Measurements from ENCODE around the gene HORMAD1. TPM values are rescaled to one million over a fixed set of nuclear protein-coding genes. Genes with fewer than 3 reads are reported as not detected.
"Not testable (repeated sequence)": the region's sequence is repeated elsewhere in the genome, so short reads cannot be mapped to it uniquely, and the experiment has no call there.

HORMAD1 gene
- total RNA-seq, 1 experiment from 2014 or later: not detected

- ChIA-PET POLR2A (ENCODE audit: unreplicated experiment) (interaction anchor here (0.6 kb wide), 1 partner anchor 99 kb away, joined by 4 read pairs; no protein-coding TSS in a partner anchor), CTCF (no interaction called here)
- no peaks in the 10 kb centered on the region for H3K4me1 ChIP-seq (replicated peaks; ENCODE audit: insufficient read depth)
- no peak overlapping the region for H2AFZ ChIP-seq
- BruUV-seq (replicated peaks): TSS peak; percentile 6
- no peak overlapping the region for H3K4me3 ChIP-seq
- no peak overlapping the region for H3K4me2 ChIP-seq
- H3K9me2 ChIP-seq (ENCODE audit: insufficient read depth): no peaks in the 10 kb centered on the region
- no peaks in the 10 kb centered on the region for H3K9me3 ChIP-seq (ENCODE audit: insufficient read depth, low read depth)
- H3K79me2 ChIP-seq (ENCODE audit: low read depth): no peaks in the 10 kb centered on the region
- intact Hi-C loops (cut with micrococcal nuclease; ENCODE audit: unreplicated experiment): no loop called here
- no peak for DNase-seq
- H3K27ac ChIP-seq: no peak overlapping the region
- H4K20me1 ChIP-seq (ENCODE audit: insufficient read depth): no peaks in the 10 kb centered on the region
- H3K27me3 ChIP-seq (ENCODE audit: insufficient read depth, low read depth): no peaks in the 10 kb centered on the region
- peaks cover 36% of the 10 kb centered on the region for H3K36me3 ChIP-seq (ENCODE audit: low read depth)
- peaks cover 12% of the 10 kb centered on the region; the same call in 1 of the 2 replicates for H3F3A ChIP-seq (ENCODE audit: insufficient read depth, low read depth)
- TF ChIP-seq EZH2 (IDR thresholded peaks at IDR 0.05; ENCODE audit: low read depth) (no peak), CTCF (conservative IDR thresholded peaks at IDR 0.05) (no peak)
These were observed 59.5 kb downstream of the HORMAD1 start for GRCh38 chr1:150661156-150661555.

- Histone ChIP-seq H2AFZ (no peak overlapping the region), H4K20me1 (ENCODE audit: insufficient read depth) (no peaks in the 10 kb centered on the region), H3K4me2 (no peak overlapping the region), H3K79me2 (ENCODE audit: low read depth) (no peaks in the 10 kb centered on the region), H3K27me3 (ENCODE audit: insufficient read depth, low read depth) (no peaks in the 10 kb centered on the region), H3K36me3 (ENCODE audit: low read depth) (peaks cover 39% of the 10 kb centered on the region), H3K9me3 (ENCODE audit: insufficient read depth, low read depth) (no peaks in the 10 kb centered on the region), H3K27ac (no peak overlapping the region), H3K9me2 (ENCODE audit: insufficient read depth) (no peaks in the 10 kb centered on the region), H3F3A (ENCODE audit: insufficient read depth, low read depth) (peaks cover 12% of the 10 kb centered on the region; the same call in 1 of the 2 replicates), H3K4me1 (replicated peaks; ENCODE audit: insufficient read depth) (no peaks in the 10 kb centered on the region), H3K4me3 (no peak overlapping the region)
- DNase-seq: no peak
- no TSS peak for BruUV-seq (replicated peaks)
- no peak for TF ChIP-seq EZH2 (IDR thresholded peaks at IDR 0.05; ENCODE audit: low read depth)
- no peak for TF ChIP-seq CTCF (conservative IDR thresholded peaks at IDR 0.05)
- ChIA-PET CTCF (no interaction called here), POLR2A (ENCODE audit: unreplicated experiment) (no interaction called here)
- intact Hi-C loops (cut with micrococcal nuclease; ENCODE audit: unreplicated experiment): no loop called here
These were observed 60.1 kb downstream of the HORMAD1 start for GRCh38 chr1:150660584-150660983.

- H3K27me3 ChIP-seq (ENCODE audit: insufficient read depth, low read depth); DNase-seq; H3K4me1 ChIP-seq (replicated peaks; ENCODE audit: insufficient read depth); intact Hi-C loops (cut with micrococcal nuclease; ENCODE audit: unreplicated experiment); H3K4me3 ChIP-seq; H3K27ac ChIP-seq; H4K20me1 ChIP-seq (ENCODE audit: insufficient read depth); H2AFZ ChIP-seq; H3K79me2 ChIP-seq (ENCODE audit: low read depth); POLR2A ChIA-PET (ENCODE audit: unreplicated experiment); BruUV-seq (replicated peaks); H3K9me3 ChIP-seq (ENCODE audit: insufficient read depth, low read depth); H3K9me2 ChIP-seq (ENCODE audit: insufficient read depth); CTCF ChIA-PET; H3K4me2 ChIP-seq: not testable (repeated sequence)
- Histone ChIP-seq H3F3A (ENCODE audit: insufficient read depth, low read depth) (0 out of 2 replicates have a peak, but pooled peaks cover 13% of the 10 kb centered on the region), H3K36me3 (ENCODE audit: low read depth) (peaks cover 34% of the 10 kb centered on the region)
These were observed 63.6 kb downstream of the HORMAD1 start for GRCh38 chr1:150657064-150657463.

- H3K27me3 ChIP-seq (ENCODE audit: insufficient read depth, low read depth); H3K9me3 ChIP-seq (ENCODE audit: insufficient read depth, low read depth); CTCF ChIA-PET; BruUV-seq (replicated peaks); H2AFZ ChIP-seq; intact Hi-C loops (cut with micrococcal nuclease; ENCODE audit: unreplicated experiment); H3K4me3 ChIP-seq; H3K4me2 ChIP-seq; H3K27ac ChIP-seq; DNase-seq; H3K9me2 ChIP-seq (ENCODE audit: insufficient read depth); H3K79me2 ChIP-seq (ENCODE audit: low read depth): not testable (repeated sequence)
- POLR2A ChIA-PET (ENCODE audit: unreplicated experiment): interaction anchor here (0.6 to 0.7 kb wide), 2 partner anchors 25 to 38 kb away, joined by 3 to 4 read pairs; partner anchors contain the start of gene ENSA
- Histone ChIP-seq H3K36me3 (ENCODE audit: low read depth) (peaks cover 21% of the 10 kb centered on the region), H3K4me1 (replicated peaks; ENCODE audit: insufficient read depth) (peaks cover 20% of the 10 kb centered on the region), H3F3A (ENCODE audit: insufficient read depth, low read depth) (peaks cover 26% of the 10 kb centered on the region), H4K20me1 (ENCODE audit: insufficient read depth) (peaks cover 11% of the 10 kb centered on the region; the same call in 1 of the 2 replicates)
These were observed 66.1 kb downstream of the HORMAD1 start for GRCh38 chr1:150654635-150655034.

Data from PC-9 (cell line).